Vagina (tissue), 2 donors: Measurements from ENCODE around the gene YARS1.

Source experiments
- POLR2A ChIP-seq, 2 donors: fragments of 450-650 bp; IDR thresholded peaks; one replicate each; pipeline ENCODE4 v1.6.1; 2017; ENCODE audit warnings: antibody characterized with exemption in 2 of 2, mild to moderate bottlenecking in 2 of 2, moderate library complexity in 2 of 2
- TF ChIP-seq, protein P1 (sequence below), 3 experiments: fragments of 450-650 bp in 2 of 3; fragments of 200-600 bp in 1 of 3; sonication (generic) in 1 of 3; IDR thresholded peaks; one replicate each; pipeline ENCODE4 v1.5.1; 2017 to 2019; ENCODE audit warnings: antibody characterized with exemption in 3 of 3, mild to moderate bottlenecking in 2 of 3, moderate library complexity in 2 of 3

- TF ChIP-seq, protein P1, sequence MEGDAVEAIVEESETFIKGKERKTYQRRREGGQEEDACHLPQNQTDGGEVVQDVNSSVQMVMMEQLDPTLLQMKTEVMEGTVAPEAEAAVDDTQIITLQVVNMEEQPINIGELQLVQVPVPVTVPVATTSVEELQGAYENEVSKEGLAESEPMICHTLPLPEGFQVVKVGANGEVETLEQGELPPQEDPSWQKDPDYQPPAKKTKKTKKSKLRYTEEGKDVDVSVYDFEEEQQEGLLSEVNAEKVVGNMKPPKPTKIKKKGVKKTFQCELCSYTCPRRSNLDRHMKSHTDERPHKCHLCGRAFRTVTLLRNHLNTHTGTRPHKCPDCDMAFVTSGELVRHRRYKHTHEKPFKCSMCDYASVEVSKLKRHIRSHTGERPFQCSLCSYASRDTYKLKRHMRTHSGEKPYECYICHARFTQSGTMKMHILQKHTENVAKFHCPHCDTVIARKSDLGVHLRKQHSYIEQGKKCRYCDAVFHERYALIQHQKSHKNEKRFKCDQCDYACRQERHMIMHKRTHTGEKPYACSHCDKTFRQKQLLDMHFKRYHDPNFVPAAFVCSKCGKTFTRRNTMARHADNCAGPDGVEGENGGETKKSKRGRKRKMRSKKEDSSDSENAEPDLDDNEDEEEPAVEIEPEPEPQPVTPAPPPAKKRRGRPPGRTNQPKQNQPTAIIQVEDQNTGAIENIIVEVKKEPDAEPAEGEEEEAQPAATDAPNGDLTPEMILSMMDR (IDR thresholded peaks at IDR 0.05) = no peak
- TF ChIP-seq POLR2A (IDR thresholded peaks at IDR 0.05) = no peak
Measured at GRCh38 chr1:32749332-32749731, 67.8 kb downstream of the YARS1 start.
